H9 (cell line): ENCODE measurements around the gene H2AZ1. TPM values are rescaled to one million over a fixed set of nuclear protein-coding genes. Genes with fewer than 3 reads are reported as not detected.

Experiments used
- DNase-seq: peaks from one replicate; pipeline ENCODE4 v3.0.0-alpha.2; 2017
- H2AFZ ChIP-seq: one replicate; pipeline ENCODE4 v1.6.1; 2013; ENCODE audit warnings: mild to moderate bottlenecking, low read length, control low read depth, moderate library complexity
- H2AK5ac ChIP-seq: 2 replicates; pipeline ENCODE4 v1.6.1; 2013; ENCODE audit warnings: low read length, control low read depth, mixed read lengths; ENCODE audit not compliant: insufficient read length
- H2BK120ac ChIP-seq: one replicate; pipeline ENCODE4 v1.6.1; 2013; ENCODE audit warnings: low read depth, mild to moderate bottlenecking, low read length, control low read depth, inconsistent platforms; ENCODE audit not compliant: poor library complexity, severe bottlenecking
- H2BK12ac ChIP-seq: 2 replicates; pipeline ENCODE4 v1.6.1; 2013; ENCODE audit warnings: low read length, control low read depth, mixed read lengths, low read depth; ENCODE audit not compliant: insufficient read length
- H2BK15ac ChIP-seq: 2 replicates; pipeline ENCODE4 v1.6.1; 2013; ENCODE audit warnings: low read depth, low read length, control low read depth
- H2BK20ac ChIP-seq: one replicate; pipeline ENCODE4 v1.6.1; 2013; ENCODE audit warnings: low read depth, mild to moderate bottlenecking, low read length, control low read depth, inconsistent platforms; ENCODE audit not compliant: poor library complexity, severe bottlenecking
- H2BK5ac ChIP-seq: 2 replicates; pipeline ENCODE4 v1.6.1; 2013; ENCODE audit warnings: low read length, control low read depth, mixed read lengths; ENCODE audit not compliant: insufficient read length
- H3K14ac ChIP-seq: 2 replicates; pipeline ENCODE4 v1.6.1; 2013; ENCODE audit warnings: low read length, control low read depth; ENCODE audit not compliant: insufficient read depth
- H3K18ac ChIP-seq: 2 replicates; pipeline ENCODE4 v1.6.1; 2013; ENCODE audit warnings: low read depth, mild to moderate bottlenecking, mixed read lengths, low read length, control low read depth; ENCODE audit not compliant: insufficient read length
- H3K23ac ChIP-seq: 2 replicates; pipeline ENCODE4 v1.6.1; 2013; ENCODE audit warnings: low read length, control low read depth, mixed read lengths, low read depth; ENCODE audit not compliant: insufficient read length
- H3K23me2 ChIP-seq: 2 replicates; pipeline ENCODE4 v1.6.1; 2013; ENCODE audit warnings: low read depth, mild to moderate bottlenecking, mixed read lengths, low read length, control low read depth; ENCODE audit not compliant: insufficient read length, poor library complexity, severe bottlenecking
- H3K27ac ChIP-seq: 2 replicates; pipeline ENCODE4 v1.5.1; 2013; ENCODE audit warnings: low read length, control low read depth, mixed read lengths, low read depth; ENCODE audit not compliant: insufficient read length
- H3K27me3 ChIP-seq: 2 replicates; pipeline ENCODE4 v1.6.1; 2013; ENCODE audit warnings: low read length, control low read depth, inconsistent platforms; ENCODE audit not compliant: insufficient read depth
- H3K4ac ChIP-seq: 2 replicates; pipeline ENCODE4 v1.6.1; 2013; ENCODE audit warnings: low read depth, mild to moderate bottlenecking, control low read depth, inconsistent platforms, low read length, moderate library complexity
- H3K4me1 ChIP-seq: 2 replicates; pipeline ENCODE4 v1.6.1; 2013; ENCODE audit warnings: low read length, control low read depth, inconsistent platforms; ENCODE audit not compliant: insufficient read depth
- H3K4me2 ChIP-seq: 2 replicates; pipeline ENCODE4 v1.6.1; 2013; ENCODE audit warnings: low read length, control low read depth, mixed read lengths; ENCODE audit not compliant: insufficient read length, insufficient read depth
- H3K56ac ChIP-seq: 2 replicates; pipeline ENCODE4 v1.6.1; 2013; ENCODE audit warnings: low read depth, mild to moderate bottlenecking, mixed read lengths, low read length, control low read depth; ENCODE audit not compliant: insufficient read length
- H3K79me1 ChIP-seq: 2 replicates; pipeline ENCODE4 v1.6.1; 2013; ENCODE audit warnings: low read depth, mild to moderate bottlenecking, moderate library complexity, low read length, control low read depth, inconsistent platforms; ENCODE audit not compliant: insufficient read depth, poor library complexity, severe bottlenecking
- H3K79me2 ChIP-seq: 2 replicates; pipeline ENCODE4 v1.6.1; 2013; ENCODE audit warnings: low read length, control low read depth, inconsistent platforms; ENCODE audit not compliant: insufficient read depth
- H3K9ac ChIP-seq: 2 replicates; pipeline ENCODE4 v1.6.1; 2013; ENCODE audit warnings: low read length, control low read depth, mixed read lengths; ENCODE audit not compliant: insufficient read length; ENCODE audit errors: extremely low read depth
- H3K9me3 ChIP-seq: one replicate; pipeline ENCODE4 v1.6.1; 2013; ENCODE audit warnings: low read depth, low read length, inconsistent platforms; ENCODE audit not compliant: control insufficient read depth
- H3T11ph ChIP-seq: one replicate; pipeline ENCODE4 v1.6.1; 2013; ENCODE audit warnings: mild to moderate bottlenecking, low read length, control low read depth, inconsistent platforms
- H4K20me1 ChIP-seq: one replicate; pipeline ENCODE4 v1.6.1; 2013; ENCODE audit not compliant: control insufficient read depth, insufficient read length, insufficient read depth
- H4K5ac ChIP-seq: 2 replicates; pipeline ENCODE4 v1.6.1; 2013; ENCODE audit warnings: low read depth, mild to moderate bottlenecking, mixed read lengths, low read length, control low read depth; ENCODE audit not compliant: insufficient read length
- H4K8ac ChIP-seq: replicated peaks from 2 replicates; pipeline ENCODE4 v1.6.1; 2013; ENCODE audit warnings: low read length, control low read depth, mixed read lengths, low read depth; ENCODE audit not compliant: insufficient read length
- H4K91ac ChIP-seq: 2 replicates; pipeline ENCODE4 v1.6.1; 2013; ENCODE audit warnings: low read depth, mild to moderate bottlenecking, moderate library complexity, mixed read lengths, low read length, control low read depth; ENCODE audit not compliant: insufficient read length
- H3K27ac Mint-ChIP-seq, 3 experiments: 2 replicates in 2 of 3; 3 replicates in 1 of 3; pipeline ENCODE4 v1.8.0; 2020 to 2021; ENCODE audit warnings: mixed read lengths in 3 of 3, mild to moderate bottlenecking in 1 of 3, moderate library complexity in 1 of 3
- H3K27me3 Mint-ChIP-seq: 2 replicates; pipeline ENCODE4 v1.8.0; 2021; ENCODE audit warnings: low read depth, mild to moderate bottlenecking, moderate library complexity, mixed read lengths
- H3K36me3 Mint-ChIP-seq, 3 experiments: 2 replicates in 2 of 3; 3 replicates in 1 of 3; pipeline ENCODE4 v1.8.0; 2020 to 2021; ENCODE audit warnings: low read depth in 3 of 3, mixed read lengths in 3 of 3; ENCODE audit not compliant: insufficient read depth in 1 of 3
- H3K4me1 Mint-ChIP-seq, 2 experiments: 2 replicates each; pipeline ENCODE4 v1.8.0; 2020; ENCODE audit warnings: mixed read lengths in 2 of 2
- H3K4me3 Mint-ChIP-seq, 2 experiments: 2 replicates in 1 of 2; 3 replicates in 1 of 2; pipeline ENCODE4 v1.8.0; 2020 to 2021; ENCODE audit warnings: mild to moderate bottlenecking in 2 of 2, mixed read lengths in 2 of 2, moderate library complexity in 1 of 2
- H3K9me3 Mint-ChIP-seq, 2 experiments: 2 replicates in 1 of 2; 3 replicates in 1 of 2; pipeline ENCODE4 v1.8.0; 2020; ENCODE audit warnings: mild to moderate bottlenecking in 2 of 2, mixed read lengths in 2 of 2, moderate library complexity in 1 of 2
- WGBS: extraction: QIAGEN DNeasy Blood & Tissue Kit; methylation state at CpG from one replicate; pipeline ENCODE4 v1.1.7; 2013; ENCODE audit warnings: missing lambda C conversion rate, low lambda C conversion rate, mixed read lengths; ENCODE audit not compliant: insufficient read length; ENCODE audit errors: extremely low coverage; 5-methylcytosine and 5-hydroxymethylcytosine counted together
- total RNA-seq: library from RNA; stranded (reverse); gene quantifications from 2 replicates; pipeline ENCODE4 v1.2.1, GENCODE V29; 2021
- TF ChIP-seq, protein P1 (sequence below): fragments of 200-600 bp; sonication (generic); conservative IDR thresholded peaks from 3 replicates; pipeline ENCODE4 v1.8.0; 2021; ENCODE audit warnings: antibody characterized with exemption, mild to moderate bottlenecking

Gene H2AZ1
- total RNA-seq, 1 experiment from 2014 or later: 811 TPM

DNA sequence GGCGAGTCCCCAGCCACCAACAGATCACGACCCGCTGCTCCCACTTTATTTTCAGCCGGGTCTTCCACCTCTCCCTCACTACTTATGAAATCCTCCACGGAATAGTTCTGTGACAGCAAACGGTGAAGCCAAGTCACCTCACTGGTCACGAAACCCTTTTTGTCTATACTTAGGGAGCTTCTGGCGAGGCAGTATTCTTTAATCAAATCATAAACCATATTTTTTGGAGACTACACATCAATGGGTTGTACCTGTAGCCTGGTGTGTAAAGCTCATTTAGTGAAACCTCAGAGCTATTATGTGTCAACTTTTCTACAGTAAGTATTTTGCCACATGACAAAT lies 809 bp upstream of the H2AZ1 start:
- H3K23me2 ChIP-seq: peaks cover 7% of the 10 kb centered on the region
- no peak overlapping the region for H3K27ac ChIP-seq
- Mint-ChIP-seq H3K27me3 (peaks cover 1% of the 10 kb centered on the region; the same call in 1 of the 2 replicates), H3K9me3 (peaks cover 3 to 4% of the 10 kb centered on the region in 2 experiments; a peak in 3 of 5 replicates), H3K4me1 (peaks cover 10 to 15% of the 10 kb centered on the region in 2 experiments), H3K36me3 (peaks cover 0 to 11% (median 0%) of the 10 kb centered on the region in 3 experiments; a peak in 3 of 7 replicates), H3K4me3 (no peak overlapping the region), H3K27ac (no peak overlapping the region)
- H2AK5ac ChIP-seq: no peak overlapping the region
- no peak overlapping the region for H3K18ac ChIP-seq
- H3K4ac ChIP-seq: no peak overlapping the region
- WGBS: no CpG with 5 or more reads among the region's 8 CpGs
- DNase-seq: no peak
- H3K14ac ChIP-seq: no peak overlapping the region
- no peak overlapping the region for H2BK12ac ChIP-seq
- no peak overlapping the region for H3T11ph ChIP-seq
- H2BK15ac ChIP-seq: no peak overlapping the region
- H2BK5ac ChIP-seq: no peak overlapping the region
- no peaks in the 10 kb centered on the region for H3K4me1 ChIP-seq
- no peaks in the 10 kb centered on the region for H3K9me3 ChIP-seq
- no peak overlapping the region for H4K5ac ChIP-seq
- peak overlapping the region; percentile 51 for H3K9ac ChIP-seq
- no peak overlapping the region for H3K56ac ChIP-seq
- no peak overlapping the region for H2BK20ac ChIP-seq
- H3K4me2 ChIP-seq: peak overlapping the region; percentile 74
- no peaks in the 10 kb centered on the region for H3K27me3 ChIP-seq
- H3K23ac ChIP-seq: no peak overlapping the region
- no peak overlapping the region for H2AFZ ChIP-seq
- H4K8ac ChIP-seq: no peak overlapping the region
- no peaks in the 10 kb centered on the region; the same call in 1 of the 2 replicates for H3K79me2 ChIP-seq
- H3K79me1 ChIP-seq: no peaks in the 10 kb centered on the region
- TF ChIP-seq, protein P1, sequence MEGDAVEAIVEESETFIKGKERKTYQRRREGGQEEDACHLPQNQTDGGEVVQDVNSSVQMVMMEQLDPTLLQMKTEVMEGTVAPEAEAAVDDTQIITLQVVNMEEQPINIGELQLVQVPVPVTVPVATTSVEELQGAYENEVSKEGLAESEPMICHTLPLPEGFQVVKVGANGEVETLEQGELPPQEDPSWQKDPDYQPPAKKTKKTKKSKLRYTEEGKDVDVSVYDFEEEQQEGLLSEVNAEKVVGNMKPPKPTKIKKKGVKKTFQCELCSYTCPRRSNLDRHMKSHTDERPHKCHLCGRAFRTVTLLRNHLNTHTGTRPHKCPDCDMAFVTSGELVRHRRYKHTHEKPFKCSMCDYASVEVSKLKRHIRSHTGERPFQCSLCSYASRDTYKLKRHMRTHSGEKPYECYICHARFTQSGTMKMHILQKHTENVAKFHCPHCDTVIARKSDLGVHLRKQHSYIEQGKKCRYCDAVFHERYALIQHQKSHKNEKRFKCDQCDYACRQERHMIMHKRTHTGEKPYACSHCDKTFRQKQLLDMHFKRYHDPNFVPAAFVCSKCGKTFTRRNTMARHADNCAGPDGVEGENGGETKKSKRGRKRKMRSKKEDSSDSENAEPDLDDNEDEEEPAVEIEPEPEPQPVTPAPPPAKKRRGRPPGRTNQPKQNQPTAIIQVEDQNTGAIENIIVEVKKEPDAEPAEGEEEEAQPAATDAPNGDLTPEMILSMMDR: no peak
- no peak overlapping the region for H2BK120ac ChIP-seq
- H4K91ac ChIP-seq: no peak overlapping the region
- no peaks in the 10 kb centered on the region for H4K20me1 ChIP-seq
